Bronchial epithelial cell (primary cell): ENCODE measurements around the gene PRDM4. TPM values are rescaled to one million over a fixed set of nuclear protein-coding genes. Genes with fewer than 3 reads are reported as not detected.

ENCODE experiments used
- DNase-seq: peaks from one replicate; pipeline ENCODE4 v3.0.0-alpha.2; 2010; ENCODE audit warnings: low read depth
- FAIRE-seq: peaks from 2 replicates; lab custom pipeline; 2011; peaks lifted over from hg19 to GRCh38; lab: Jason Lieb, UNC
- H3K27me3 ChIP-seq: 2 replicates; pipeline ENCODE4 v1.5.1; 2011; ENCODE audit warnings: low read length; ENCODE audit not compliant: control insufficient read depth, insufficient read depth
- H3K36me3 ChIP-seq: 2 replicates; pipeline ENCODE4 v1.5.1; 2011; ENCODE audit warnings: low read length; ENCODE audit not compliant: control insufficient read depth, insufficient read depth
- H3K4me3 ChIP-seq: 2 replicates; pipeline ENCODE4 v1.5.1; 2011; ENCODE audit warnings: mild to moderate bottlenecking, low read depth, low read length, control low read depth
- CTCF ChIP-seq: IDR thresholded peaks from 2 replicates; pipeline ENCODE4 v1.5.1; 2011; ENCODE audit warnings: mild to moderate bottlenecking, moderate library complexity, low read length, control low read depth, inconsistent platforms; ENCODE audit not compliant: insufficient read depth, severe bottlenecking
- total RNA-seq: library from RNA; depleted of rRNA; stranded (reverse); fragments of >200 nt; gene quantifications from 2 replicates; pipeline ENCODE4 v1.2.1, GENCODE V29; 2014

The PRDM4 gene
- total RNA-seq, 1 donor from 2014 or later: 21.3 TPM

- Histone ChIP-seq H3K4me3 (peak within 1 kb of the TSS; percentile 100), H3K36me3 (peaks cover 4% of the 10 kb centered on the region), H3K27me3 (no peaks in the 10 kb centered on the region)
- DNase-seq (peak; percentile 86), FAIRE-seq (no peak)
- no peak for TF ChIP-seq CTCF
Measured at GRCh38 chr12:107685360-107686248, 75.3 kb downstream of the PRDM4 start, which contains the start of gene PWP1. Gene PWP1 (plus strand): TSS chr12:107685799. CDS start chr12:107685900, 101 bp downstream.

- no peak for TF ChIP-seq CTCF
- peak; percentile 29 for DNase-seq
- H3K27me3 ChIP-seq: no peaks in the 10 kb centered on the region
- H3K36me3 ChIP-seq: peaks cover 4% of the 10 kb centered on the region
- H3K4me3 ChIP-seq: peak overlapping the region; percentile 100
- FAIRE-seq: no peak
Measured at GRCh38 chr12:107684990-107685359, 76.0 kb downstream of the PRDM4 start.

DNA sequence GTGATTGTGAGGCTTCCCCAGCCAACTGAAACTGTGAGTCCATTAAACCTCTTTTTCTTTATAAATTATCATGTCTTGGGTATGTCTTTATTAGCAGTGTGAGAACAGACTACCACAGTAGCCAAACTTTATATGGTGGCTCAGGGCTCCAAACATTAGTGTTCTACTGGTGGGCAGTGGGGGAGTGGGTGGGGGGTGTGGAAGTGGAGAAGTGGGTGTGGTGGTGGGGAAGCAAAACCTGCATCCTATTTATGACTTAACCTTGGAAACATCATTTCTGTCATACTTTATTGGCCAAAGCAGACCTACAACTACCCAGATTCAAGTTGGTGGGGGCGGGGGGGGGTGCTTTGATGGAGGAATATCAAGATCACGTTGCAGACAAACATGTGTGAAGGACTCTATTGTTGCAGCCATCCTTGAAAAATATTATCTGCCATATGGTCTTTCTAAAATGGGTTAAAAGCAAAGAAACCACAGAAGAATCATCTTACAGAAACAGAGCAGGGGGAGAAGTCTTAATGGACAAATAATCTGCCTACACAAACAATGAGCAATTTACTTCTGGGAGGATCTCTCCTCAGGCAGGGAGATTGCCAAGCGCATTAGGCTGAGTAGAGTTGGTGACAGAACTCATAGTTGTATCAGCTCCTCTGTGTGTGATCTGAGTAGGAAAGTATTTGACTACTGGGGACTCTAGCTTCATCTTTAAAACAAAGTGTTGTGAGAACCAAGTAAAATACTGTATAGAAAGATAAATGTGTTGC is 76.7 kb downstream of the PRDM4 start:
- Histone ChIP-seq H3K4me3 (no peak overlapping the region), H3K36me3 (peaks cover 4% of the 10 kb centered on the region), H3K27me3 (no peaks in the 10 kb centered on the region)
- DNase-seq (no peak), FAIRE-seq (no peak)
- no peak for TF ChIP-seq CTCF

Other genes with a start within 250 kb of the PRDM4 start
- gene PWP1, start 75.3 kb downstream of the PRDM4 start, total RNA-seq: 67.2 and 92.1 TPM in 2 replicates
- not detected in 2 replicates for gene ASCL4, start 13.6 kb upstream of the PRDM4 start, total RNA-seq